Testis (tissue), 2 donors: ENCODE results near the gene TCF4.

Experiments
- POLR2A ChIP-seq: fragments of 450-650 bp; IDR thresholded peaks from one replicate; pipeline ENCODE4 v1.6.1; 2017; ENCODE audit warnings: antibody characterized with exemption, mild to moderate bottlenecking, moderate library complexity
- TF ChIP-seq, protein P1 (sequence below), 3 experiments: fragments of 450-650 bp in 2 of 3; fragments of 200-600 bp in 1 of 3; sonication (generic) in 1 of 3; IDR thresholded peaks; one replicate each; pipeline ENCODE4 v1.5.1; 2016 to 2019; ENCODE audit warnings: antibody characterized with exemption in 3 of 3, mild to moderate bottlenecking in 2 of 3, moderate library complexity in 1 of 3

DNA sequence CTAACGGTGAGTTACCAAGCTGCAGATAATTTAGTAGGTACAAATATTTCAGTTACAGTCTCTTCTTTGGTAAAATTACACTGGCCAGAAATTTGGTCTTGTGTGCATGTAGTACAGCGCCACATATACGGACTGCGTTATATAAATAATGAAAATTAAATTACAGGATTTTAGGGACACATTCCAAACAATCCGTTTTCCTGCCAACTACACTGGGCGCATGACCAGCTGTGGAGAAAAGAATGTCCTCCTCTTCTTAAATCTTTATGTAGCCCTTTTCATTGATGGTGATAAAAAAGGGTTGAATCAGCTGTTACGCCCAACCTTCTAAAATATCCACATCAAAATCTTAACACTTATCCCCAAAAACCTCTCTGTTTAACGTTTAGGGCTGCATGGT is 37.5 kb downstream of the TCF4 start:
- TF ChIP-seq, protein P1, sequence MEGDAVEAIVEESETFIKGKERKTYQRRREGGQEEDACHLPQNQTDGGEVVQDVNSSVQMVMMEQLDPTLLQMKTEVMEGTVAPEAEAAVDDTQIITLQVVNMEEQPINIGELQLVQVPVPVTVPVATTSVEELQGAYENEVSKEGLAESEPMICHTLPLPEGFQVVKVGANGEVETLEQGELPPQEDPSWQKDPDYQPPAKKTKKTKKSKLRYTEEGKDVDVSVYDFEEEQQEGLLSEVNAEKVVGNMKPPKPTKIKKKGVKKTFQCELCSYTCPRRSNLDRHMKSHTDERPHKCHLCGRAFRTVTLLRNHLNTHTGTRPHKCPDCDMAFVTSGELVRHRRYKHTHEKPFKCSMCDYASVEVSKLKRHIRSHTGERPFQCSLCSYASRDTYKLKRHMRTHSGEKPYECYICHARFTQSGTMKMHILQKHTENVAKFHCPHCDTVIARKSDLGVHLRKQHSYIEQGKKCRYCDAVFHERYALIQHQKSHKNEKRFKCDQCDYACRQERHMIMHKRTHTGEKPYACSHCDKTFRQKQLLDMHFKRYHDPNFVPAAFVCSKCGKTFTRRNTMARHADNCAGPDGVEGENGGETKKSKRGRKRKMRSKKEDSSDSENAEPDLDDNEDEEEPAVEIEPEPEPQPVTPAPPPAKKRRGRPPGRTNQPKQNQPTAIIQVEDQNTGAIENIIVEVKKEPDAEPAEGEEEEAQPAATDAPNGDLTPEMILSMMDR (IDR thresholded peaks at IDR 0.05), result no peak
- no peak for TF ChIP-seq POLR2A
